SW480 (cell line): ENCODE measurements around the gene DOCK2.
"Not testable (repeated sequence)": the region's sequence is repeated elsewhere in the genome, so short reads cannot be mapped to it uniquely, and the experiment has no call there.

ENCODE experiments used
- DNase-seq: peaks from one replicate; pipeline ENCODE4 v3.0.0-alpha.2; 2016; ENCODE audit warnings: low spot score

The DOCK2 gene

DNA sequence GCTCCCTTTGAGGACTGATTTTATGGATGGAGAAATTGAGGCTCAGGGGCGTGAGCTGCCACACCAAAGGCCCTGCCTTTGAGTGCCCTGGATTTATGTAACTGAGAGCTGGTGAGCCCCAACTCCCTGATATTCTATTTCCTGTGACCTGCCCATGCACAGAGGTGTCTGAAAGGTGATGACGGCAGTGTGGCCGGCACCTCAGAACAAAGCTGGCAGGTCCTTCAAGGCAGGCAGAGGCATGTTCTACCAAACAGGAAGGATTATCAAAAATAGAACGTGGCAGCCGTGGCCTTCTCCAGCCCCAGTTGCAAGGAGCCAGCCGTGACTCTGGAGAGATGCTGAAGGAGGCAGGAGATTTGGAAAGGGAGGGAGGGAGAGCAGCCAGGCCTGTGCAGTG, 307.0 kb downstream of the DOCK2 start:
- DNase-seq, result no peak

DNA sequence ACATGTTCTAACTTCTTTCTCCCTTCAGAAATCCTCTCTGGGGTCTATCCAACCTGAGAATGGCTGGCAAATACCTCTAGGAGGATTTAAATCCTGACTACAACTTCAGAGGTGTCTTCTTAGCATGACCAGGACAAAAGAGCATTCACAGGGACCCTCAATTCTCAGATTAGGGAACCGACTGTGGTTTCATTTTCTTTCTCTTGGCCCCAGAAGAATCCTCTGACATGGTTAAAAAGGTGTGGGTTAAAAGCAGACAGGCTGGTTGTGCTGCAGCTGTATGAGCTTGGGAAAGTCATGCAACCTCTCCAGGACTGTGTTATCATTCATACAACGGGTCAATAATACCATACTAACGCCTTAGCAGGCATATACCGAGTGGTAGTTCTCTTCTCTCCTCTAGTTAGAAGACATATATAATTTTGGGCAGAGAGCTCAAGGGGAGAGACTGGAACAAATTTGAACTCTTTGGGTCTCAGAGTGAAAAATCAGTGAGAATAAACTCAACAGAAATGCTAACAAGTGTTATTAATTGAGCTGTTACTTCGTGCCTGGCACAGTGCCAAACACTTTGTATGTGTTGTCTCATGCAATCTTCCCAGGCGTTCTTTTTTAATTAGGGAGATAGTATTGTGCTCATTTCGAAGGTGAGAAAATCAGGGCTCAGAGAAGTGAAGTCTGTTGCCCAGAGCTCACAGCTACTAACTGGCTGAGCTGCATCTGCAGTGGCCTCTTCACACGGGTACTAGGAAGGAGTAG, 308.0 kb downstream of the DOCK2 start:
- no peak for DNase-seq

DNA sequence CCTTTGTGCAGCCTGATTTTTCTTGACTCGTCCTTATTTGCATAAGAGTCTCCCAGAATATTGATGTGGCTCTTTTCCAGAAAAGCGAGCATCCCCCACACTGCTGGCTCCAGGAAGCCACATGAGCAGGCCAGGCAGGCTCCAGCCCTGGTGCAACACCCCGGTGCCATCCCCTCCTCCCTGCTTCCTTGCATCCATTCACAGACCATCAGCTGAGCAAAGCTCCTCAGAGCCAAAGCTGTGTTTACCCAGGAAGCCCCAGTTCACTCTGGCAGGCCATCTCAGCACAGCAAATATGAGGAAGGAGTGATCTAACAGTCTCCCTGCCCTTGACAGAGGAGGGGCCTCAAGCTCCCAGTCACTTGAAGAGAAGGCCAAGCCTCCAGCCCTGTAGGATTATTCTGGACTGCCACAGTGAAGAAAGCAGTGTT, 308.8 kb downstream of the DOCK2 start:
- DNase-seq, result no peak

DNA sequence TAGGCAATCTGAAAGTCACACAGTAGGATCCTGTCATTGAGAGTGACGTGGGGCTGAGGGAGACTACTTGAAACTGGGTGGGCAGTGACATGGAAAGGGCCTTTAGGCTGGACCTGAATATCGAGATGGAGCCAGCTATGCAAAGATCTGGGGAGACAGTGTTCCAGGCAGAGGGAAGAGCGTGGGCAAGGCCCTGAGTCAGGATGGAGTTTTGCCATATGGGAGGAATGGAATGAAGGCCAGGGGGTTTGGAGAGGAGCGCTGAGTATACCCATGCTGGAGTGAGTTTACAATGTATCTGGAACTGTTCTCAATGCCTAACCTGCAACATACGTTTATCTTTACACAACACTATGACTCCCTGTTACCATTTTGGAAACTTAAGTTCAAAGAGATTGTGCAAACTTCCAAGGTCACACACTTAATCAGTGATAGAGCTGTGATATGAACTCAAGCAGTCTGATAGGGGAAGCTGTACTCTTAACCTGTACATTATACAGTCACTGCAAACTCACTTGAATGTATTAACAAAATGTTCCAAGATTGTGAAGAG, 309.7 kb downstream of the DOCK2 start:
- no peak for DNase-seq

DNA sequence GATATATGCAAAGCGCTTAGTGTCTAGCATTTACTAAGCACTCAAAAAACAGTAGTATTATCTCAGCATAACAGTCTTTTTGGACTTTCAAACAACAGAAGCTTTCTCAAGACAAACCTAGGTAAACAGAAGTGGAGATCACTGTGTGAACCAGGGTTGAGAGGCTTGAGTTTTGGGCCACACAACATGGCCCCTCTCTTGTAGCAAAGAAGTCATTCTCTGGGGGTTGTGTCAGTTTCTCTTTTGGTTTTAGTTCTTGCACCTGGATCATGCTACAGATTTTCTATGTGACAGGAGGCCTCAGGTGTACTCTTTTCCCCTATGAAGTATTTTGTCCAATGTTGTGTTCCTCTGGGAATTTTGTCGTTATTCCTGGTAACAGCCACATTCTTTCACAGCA, 313.3 kb downstream of the DOCK2 start:
- no peak for DNase-seq

DNA sequence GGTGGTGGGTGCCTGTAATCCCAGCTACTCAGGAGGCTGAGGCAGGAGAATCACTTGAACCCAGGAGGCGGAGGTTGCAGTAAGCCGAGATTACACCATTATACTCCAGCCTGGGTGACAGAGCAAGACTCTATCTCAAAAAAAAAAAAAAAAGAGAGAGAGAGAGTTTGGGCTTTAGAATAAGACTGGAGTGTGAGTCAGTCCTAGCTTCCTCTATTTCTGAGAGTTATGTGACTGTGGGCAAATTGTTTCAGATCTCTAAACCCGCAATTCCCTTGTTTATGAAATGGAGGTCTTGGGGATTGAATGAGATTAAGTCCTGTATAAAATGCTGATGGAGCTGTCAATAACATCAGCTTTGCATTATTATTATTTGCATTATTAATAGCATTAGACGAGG, 316.1 kb downstream of the DOCK2 start:
- not testable (repeated sequence) for DNase-seq

DNA sequence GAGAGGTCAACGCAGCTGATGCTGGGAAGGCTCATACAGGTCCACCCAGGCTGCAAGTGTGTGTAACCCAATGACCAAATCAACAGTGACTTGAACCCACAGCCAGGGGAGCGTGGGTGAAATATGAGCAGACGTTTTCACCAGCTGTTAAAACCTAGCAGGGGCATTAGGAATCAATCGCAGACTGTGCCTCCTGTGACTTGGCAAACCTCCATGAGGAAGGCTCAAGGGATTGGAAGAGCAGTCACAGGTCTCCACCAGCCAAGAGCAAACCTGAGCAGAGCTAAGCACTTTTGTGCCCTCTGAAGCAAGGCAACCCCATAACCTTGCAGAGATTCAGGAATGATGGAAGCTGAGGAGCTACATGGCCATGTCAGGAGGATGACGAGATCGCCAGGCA, 317.7 kb downstream of the DOCK2 start:
- no peak for DNase-seq

DNA sequence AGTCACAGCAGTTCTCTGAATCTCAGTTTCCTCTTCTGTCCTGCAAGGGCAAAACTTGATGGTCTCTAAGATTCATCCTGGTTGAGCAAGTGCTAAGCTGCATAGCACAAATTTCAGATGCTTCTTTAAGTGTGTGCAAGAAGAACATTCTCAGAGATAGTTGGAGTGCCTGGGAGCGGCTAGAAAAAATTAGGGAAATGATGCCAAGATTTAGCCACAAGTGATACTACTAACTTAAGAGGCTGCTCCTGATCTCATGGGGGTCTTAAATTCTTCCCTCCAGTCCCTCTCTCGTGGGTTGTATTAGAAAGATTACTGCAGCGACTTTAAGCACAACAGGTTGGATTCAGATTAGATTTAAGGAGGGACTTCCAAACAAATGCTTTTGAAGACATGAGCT, 319.1 kb downstream of the DOCK2 start:
- no peak for DNase-seq

DNA sequence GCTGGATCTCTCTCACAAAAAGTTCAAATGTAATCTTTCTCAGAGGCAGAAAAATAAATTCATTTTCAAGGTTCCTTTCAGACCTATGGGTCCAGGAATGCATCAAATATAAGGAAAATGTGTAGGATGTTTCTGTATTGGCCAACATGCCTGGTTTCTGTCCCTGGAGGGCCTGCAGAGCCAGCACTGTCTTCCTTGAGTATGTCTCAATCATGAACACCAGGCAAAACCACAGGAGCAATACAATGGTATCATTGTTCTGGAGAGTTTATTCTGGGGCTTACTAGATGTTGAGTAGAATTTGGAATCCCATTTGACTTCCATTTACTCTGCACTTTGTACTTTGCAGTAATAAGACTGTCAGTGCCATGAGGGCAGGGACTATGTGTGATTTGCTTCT, 319.7 kb downstream of the DOCK2 start:
- peak; percentile 26 for DNase-seq

DNA sequence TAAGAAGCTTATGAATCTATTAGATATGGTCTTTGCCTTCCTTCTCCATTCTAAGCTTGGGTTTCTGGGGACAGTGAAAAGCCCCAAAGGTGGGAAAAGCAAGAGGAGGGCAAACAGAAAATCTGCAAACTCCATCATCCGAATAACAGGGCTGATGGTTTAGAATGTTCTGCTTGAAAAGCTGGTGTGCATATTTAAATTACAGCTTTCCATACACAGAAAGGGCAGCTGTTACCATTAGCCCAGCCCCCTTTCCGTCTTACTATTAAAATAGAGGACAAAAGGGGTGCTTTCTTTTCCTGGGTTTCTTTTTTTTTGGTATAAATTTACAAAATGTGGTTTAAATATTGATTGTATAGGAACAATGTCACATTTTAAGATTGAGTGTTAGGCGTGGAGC, 321.2 kb downstream of the DOCK2 start:
- no peak for DNase-seq

DNA sequence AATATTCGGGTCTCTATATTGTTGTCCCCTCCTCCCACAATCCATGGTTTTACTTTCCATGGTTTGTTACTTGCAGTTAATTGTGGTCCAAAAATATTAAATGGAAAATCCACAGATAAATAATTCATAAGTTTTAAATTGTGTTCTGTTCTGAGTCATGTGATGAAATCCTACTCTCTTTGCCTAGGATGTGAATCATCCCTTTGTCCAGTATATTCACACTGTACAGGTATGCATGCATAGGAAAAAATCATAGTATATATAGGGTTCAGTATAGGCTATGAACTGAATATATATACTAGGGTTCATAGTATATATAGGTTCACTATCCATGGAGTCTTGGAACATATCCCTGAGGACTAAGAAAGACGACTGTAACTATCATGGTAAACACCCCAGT, 323.6 kb downstream of the DOCK2 start:
- DNase-seq, result no peak

DNA sequence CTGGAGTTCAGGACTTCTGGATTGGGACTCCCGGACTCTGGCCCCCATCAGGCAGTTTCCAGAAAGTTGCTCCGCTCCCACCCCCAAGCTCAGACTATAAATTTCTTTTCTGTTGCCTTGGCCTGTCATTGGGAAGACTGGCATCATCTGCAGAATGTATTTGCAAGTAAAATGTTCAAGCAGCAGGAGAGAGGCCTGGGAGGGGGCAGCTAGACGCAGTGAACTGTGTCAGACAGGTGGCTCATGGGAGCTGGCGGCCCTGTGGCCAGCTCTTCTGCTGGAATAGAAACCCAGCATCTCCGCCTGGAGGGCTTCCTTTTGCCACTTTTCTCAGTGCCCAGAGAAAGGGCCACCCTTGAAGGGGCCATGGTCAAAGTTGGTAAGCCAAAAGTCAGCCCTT, 327.2 kb downstream of the DOCK2 start:
- DNase-seq, result no peak

DNA sequence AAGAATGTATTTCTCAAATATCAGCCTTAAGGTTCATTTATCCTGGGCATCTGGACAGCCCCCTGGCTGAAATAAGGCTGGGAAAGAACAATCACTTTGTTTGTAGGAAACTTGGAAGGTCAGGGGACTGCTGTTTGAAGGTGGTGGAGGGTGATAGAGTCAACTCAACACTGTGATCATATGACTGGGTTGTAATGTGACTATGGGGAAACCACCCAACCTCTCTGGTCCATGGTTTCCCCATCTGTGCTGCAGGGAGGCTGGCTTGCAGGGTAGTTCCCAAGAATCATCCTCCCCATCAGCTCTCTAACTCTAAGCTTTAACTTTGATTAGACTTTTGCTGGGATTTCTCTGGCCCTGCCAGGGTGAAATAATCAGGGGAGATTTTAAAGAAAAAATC, 333.3 kb downstream of the DOCK2 start:
- no peak for DNase-seq

DNA sequence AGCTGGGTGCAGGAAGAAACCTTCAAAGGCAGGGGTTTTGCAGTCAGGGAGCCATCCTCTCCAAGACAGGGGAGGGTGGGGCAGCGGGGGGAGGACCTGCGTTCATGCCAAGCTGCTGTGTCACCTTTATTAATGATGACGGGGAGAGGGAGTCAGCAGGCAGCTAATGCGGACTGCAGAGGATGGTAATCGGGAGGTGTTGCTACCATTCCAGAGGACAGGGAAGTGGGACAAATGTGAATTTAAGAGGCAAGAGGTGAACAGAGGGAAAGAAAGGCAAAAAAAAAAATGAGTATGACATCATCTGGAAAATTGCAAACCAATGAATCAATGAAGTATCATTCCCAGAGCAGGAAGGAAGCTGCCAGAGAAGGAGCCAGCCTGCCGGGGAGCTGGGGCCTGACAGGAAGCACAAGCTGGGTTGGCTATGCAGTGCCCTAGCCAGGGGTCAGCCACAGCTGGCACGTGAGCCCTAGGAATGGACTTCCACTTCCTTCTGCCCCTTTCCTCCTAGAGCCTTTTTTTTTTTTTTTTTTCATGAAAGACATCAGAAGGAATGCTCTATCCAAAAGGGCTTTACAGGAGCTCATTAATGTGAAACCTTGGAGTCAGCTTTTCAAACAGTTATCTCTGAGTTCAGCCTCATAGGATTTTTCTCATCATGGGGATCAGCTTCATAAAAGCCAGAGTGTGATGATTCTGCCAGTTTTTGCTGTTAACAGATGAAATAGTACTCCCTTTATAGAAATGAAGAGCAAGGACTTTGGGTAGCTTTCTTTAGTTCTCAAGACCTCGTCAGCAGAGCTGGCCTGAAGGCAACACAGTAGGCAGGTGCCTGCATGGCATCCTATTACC, 334.1 kb downstream of the DOCK2 start:
- peak; percentile 66 for DNase-seq

DNA sequence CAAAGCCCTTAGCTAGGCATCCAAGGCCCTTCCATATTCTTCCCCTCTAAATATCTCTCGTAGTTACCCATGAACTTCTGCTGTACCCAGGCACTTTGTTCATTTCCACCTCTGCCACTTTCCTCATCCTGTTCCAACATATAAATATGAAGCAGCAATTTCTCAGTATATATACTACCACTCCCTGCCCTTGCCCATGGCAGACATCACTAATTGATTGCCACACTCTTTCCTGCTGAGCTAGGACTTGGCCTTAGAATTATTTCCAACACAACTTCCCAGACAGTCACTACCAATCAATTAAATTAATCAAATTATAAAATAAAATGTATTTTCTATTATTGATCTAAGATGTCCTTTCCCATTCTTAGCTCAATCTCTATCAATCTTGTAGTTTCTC, 334.7 kb downstream of the DOCK2 start:
- no peak for DNase-seq

DNA sequence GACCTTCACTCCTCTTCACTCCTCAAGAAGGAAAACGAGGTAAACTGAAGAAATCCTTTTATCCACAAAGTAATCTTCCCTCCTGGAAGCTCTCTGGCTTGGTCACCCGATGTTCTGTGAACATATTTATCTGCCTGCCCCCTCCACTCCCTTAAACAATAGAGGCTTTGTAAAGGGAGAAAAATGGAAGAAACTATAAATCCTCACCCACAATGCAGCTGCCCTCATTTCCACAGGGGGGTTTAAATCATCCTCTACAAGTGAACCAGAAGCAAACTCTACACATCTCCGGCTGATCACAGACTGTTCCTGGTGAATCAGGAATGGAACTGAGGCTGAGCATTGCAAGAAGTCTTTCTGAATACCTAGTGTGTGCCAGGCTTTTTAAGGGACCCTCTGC, 336.0 kb downstream of the DOCK2 start:
- DNase-seq, result no peak

DNA sequence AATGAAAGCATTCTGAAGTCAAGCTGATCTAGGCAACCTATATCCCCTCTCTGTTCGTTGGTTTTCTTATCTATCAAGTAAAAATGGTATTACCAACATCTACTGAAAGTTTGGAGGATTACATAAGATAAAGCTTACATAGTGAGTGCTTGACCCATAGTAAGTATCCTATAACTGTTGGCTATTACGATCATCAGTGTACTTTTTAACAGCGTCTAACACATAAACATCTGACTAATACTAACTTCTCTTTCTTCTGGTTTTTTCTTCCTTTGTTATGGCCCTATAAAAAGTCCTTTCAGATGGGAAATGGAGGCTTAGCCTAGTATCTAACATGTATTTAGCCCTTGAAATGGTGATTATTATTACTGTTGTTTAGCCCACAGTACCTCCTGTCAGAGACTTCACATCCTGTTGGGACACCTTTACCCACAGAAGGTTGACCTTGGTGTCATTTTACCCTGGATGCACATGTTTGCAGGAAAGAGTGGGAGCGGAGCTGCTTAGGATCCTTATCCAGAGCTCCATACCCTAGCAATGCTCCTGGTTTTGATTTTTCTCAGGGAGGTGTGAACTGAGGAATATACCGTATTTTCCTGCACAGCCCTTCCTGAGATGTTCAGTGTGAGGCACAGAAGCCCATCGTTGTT, 337.2 kb downstream of the DOCK2 start:
- no peak for DNase-seq

DNA sequence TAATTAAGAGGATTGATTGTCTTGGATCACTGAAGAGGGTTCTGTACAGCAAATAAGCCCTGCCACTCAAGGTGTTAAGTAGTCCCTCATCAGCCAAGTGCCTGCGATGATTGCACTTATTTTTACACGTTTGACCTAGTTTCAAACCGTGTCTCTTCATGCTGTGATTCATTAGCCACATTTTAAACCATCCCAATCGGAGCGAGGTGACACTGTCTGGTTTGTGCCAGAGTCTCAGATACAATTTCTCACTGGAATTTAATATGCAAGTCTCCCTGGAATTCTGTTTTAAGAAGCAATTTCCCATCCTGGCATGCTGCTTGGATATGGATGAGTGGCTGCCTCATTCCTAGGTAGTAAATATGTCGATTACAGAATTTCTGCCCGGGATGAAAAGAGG, 341.6 kb downstream of the DOCK2 start:
- no peak for DNase-seq

DNA sequence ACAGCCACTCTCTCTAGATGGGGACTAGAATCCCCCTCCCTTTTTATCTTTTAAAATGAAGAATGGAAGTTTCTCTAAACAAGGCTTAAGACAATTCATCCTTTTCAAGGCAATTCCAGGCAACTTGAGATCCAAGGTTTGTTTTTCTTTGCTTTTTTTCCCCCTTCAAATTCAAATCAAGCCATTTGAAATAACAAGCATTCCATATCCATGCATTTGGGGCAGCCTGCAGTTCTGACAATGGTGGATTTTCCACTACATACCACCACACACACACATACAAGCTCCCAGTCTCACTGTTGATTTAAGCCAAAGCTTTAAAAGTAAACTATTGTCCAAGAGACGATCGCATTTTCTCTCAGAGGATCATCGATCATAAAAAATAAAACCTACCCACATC, 342.8 kb downstream of the DOCK2 start:
- DNase-seq, result no peak

DNA sequence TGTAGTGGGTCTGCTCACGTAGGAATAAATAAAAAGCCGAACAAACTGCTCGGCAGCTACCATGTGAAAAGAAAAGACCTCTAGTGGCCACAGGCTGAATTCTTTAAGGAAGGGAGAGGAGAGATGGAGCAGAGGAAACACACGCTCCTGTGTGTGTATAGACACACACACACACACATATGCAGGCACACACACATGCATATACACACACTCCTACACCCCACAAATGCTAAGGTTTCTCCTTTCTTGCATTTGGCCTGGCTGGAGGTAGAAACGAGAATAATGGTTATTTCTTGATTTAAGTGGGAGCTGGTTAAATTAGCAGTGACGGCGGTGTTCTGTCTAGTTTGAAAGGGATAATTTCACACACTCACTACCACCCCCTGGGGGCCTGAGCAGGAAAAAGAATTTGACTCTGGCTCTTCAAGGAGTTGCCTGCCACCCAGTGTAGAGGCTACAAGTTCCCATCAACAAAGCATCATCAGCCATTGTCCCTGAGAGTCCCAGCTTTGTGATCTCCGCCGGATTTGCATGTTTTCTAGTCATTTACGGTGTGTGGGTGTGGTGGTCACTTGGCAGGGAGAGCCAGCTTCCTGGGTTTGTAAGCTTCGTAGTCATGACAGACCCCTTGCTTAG, 343.5 kb downstream of the DOCK2 start, which contains the start of gene INSYN2B:
INSYN2B (minus strand) TSS at position 78 of the 636 bp plus-strand sequence. CDS start 96,597 bp downstream, outside the sequence.
- DNase-seq, result peak; percentile 82

DNA sequence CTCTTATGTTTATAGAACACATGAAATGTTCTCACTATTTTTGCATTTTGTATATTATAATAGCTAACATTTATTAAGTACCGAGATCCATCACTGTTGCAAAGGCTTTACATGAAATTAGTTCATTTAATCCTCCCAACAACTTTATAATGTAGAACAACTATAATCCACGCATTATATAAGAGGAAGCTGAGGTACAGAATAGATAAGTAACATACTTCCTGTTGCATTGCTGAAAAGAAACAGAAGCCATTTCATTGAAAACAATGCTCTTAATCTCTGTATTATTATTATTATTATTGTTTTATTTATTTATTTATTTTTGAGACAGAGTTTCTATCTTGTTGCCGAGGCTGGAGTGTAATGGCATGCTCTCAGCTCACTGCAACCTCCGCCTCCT, 351.1 kb downstream of the DOCK2 start:
- no peak for DNase-seq

DNA sequence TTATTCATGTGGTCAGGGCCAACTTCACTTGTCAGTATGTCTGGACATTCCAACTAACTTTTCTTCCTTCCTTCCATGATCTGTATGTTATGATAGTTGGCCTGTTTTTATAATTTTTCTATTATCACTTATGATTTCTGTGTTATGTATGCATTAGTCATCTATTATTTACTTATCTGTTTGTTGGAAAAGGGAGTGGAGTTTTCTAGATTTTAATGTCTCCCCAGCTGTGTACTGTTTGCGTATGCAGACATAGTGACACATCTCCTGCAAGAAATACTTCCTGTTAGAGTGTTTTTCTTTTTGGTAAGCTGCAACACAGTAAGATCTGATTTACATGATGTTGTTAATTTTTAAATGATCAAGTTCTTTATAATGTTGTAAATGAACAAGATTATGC, 351.9 kb downstream of the DOCK2 start:
- DNase-seq, result no peak
